ENCODE measurements around the gene LRRC2.
"Not testable (repeated sequence)": the region's sequence is repeated elsewhere in the genome, so short reads cannot be mapped to it uniquely, and the experiment has no call there.

LRRC2 gene, protein sequence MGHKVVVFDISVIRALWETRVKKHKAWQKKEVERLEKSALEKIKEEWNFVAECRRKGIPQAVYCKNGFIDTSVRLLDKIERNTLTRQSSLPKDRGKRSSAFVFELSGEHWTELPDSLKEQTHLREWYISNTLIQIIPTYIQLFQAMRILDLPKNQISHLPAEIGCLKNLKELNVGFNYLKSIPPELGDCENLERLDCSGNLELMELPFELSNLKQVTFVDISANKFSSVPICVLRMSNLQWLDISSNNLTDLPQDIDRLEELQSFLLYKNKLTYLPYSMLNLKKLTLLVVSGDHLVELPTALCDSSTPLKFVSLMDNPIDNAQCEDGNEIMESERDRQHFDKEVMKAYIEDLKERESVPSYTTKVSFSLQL

GRCh38 chr3:46566040-46566641, at the start of gene LRRC2:
TSS of gene LRRC2 (minus strand) at chr3:46566302. CDS start at chr3:46551591, 14,711 bp downstream.
- DNase-seq = no peak

GRCh38 chr3:46615050-46615775, 49.1 kb upstream of the LRRC2 start:
- no peak for DNase-seq

DNA sequence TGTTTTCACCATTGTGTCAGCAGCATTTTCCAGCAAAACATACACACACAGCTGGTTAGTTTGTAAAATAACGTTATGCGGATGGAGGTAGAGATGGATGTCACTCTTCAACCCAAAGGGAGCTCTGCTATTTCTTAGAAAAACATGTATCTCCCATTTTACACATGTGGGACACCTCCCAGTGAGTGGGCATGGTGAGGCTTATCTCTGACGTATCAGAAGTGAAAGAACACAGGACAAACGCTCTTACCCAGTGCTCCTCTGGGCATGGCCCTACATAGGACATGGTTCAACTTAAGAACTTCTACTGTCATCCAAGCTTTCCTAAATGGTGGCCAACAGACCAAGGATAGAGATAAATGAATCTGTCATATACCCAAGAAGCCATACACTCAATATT, 48.3 kb upstream of the LRRC2 start:
- DNase-seq = no peak

GRCh38 chr3:46613313-46614005, 47.4 kb upstream of the LRRC2 start:
- DNase-seq = no peak

- DNase-seq = no peak
These were observed 46.2 kb upstream of the LRRC2 start, which contains the start of gene FAM240A for GRCh38 chr3:46612324-46612723. TSS of gene FAM240A (plus strand) at chr3:46612525. CDS start at chr3:46612684, 159 bp downstream.

GRCh38 chr3:46609944-46610722, 44.0 kb upstream of the LRRC2 start:
- DNase-seq = no peak

DNA sequence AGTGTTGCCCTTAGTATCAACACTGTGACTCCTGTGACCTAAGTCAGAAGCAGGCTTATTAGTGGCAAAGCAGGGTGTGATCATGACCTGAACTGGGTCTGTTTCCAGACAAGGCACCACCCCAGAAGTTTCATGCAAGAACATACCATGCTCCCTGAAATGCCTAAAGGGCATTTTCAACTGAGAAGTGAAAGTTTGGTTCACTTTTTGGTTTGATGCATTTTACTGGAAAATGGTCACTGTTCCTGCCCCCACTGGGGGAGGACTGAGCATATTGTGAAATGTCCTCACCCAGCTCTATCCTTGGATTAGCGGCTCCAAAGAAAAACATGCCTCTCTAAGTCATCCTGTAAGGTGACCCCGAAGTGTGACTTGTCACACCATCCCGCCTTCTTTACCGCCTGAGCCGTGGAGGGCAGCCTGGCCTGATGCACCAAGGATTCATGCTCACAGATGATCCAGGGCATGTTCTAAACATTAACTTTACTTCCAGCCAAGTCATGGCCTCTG, 43.2 kb upstream of the LRRC2 start:
- no peak for DNase-seq

DNA sequence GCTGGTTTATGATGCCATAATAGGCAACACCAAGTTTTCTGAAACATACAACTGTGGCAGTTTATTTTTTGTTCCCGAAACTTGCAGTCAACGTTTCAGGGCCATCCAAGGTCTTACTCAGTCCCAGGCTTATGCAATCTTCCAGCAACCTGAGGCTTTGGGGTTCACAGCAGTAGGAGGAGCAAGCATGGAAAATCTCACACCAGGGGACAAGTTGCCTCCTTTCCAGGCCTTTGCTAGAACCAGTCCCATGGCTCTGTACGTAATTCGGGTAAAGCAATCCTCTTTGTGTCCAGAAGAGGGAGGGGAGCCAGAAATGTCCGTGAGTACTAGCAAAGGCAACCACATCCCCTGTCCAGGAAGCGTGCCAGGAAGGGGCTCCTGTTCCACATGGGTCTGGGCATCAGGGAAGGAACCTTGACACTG, 41.5 kb upstream of the LRRC2 start:
- DNase-seq = no peak

DNA sequence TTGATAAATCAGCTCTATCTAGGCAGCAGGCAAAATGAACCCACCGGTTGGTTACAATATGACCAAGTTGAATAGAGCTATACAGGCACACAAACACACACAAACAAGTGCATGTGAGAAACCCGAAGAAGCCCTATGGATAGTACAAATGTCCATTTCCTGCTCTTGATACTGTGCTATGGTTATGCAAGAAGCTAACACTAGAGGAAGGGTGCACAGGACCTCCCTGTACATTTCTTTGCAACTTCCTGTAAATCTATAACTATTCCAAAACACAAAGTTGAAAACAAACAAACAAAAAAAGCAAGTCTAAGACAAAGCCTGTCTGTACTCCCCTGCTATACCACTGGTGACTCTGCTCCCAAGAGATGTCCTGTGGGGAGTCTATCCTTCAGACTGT, 38.0 kb upstream of the LRRC2 start:
- DNase-seq = no peak

DNA sequence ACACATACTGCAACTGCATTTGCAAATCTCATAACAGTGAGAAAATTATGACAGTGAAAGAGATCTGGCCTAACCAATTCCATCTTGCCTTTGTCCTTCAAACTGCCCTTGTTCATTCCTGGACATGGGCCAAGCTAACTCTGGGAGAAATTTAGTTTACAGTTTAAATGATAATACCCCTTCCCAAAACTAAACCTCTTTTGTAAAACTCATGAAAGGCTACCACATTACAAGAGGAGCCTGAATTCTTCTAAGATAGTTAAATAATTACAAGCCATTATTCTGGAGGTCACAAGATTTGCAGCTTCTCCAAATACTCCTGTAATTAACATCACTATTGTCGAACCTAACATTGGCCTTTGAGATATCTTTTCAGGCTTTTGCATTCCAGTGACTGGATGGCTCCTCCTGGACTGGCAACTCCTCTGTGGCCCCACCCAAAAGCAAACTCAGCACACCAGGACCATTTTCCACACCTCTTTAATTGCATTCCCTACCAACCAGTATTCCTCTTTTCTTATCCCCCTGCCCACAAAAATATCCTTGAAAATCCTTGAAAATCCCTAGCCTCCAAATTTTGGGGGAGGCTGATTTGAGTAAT, 37.4 kb upstream of the LRRC2 start:
- DNase-seq = no peak

DNA sequence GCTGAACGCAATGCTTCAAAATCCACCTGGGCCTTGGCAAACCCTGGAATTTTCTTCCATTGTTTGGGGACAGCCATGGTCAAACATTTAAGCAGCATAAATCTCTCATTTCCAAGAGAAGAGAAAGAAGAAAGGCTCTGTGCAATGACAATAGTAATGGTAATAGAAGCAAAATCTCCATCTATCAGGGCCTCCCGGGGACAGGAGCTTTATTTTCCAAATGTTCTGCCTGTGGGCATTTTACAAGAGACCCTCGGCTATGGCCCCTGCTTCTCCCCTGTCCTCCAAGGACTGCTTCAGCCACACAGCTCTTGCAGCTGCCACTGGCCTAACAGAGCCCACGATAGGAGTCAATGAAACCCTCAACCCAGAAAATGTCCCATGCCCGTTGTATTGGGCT, 33.5 kb upstream of the LRRC2 start:
- DNase-seq = no peak

GRCh38 chr3:46595819-46596314, 29.8 kb upstream of the LRRC2 start:
- no peak for DNase-seq

DNA sequence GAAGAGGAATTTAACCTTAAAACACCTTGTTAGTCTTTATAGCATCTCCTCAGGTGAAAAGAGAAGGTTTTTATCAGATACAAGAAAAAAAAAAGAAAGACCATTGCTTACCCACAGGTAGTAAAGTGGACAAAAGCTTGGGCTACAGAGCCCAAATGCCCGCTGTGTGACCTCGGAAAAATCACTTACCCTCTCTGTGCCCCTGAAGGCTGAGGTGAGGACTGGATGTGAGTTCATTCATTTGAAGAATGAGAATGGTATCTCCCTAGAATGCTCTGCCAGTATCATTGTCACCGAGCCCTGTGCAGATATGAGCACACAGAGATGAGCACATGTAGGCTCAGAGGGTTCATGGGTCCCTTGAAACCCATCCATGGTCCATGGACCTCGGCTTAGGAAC, 28.6 kb upstream of the LRRC2 start:
- no peak for DNase-seq

DNA sequence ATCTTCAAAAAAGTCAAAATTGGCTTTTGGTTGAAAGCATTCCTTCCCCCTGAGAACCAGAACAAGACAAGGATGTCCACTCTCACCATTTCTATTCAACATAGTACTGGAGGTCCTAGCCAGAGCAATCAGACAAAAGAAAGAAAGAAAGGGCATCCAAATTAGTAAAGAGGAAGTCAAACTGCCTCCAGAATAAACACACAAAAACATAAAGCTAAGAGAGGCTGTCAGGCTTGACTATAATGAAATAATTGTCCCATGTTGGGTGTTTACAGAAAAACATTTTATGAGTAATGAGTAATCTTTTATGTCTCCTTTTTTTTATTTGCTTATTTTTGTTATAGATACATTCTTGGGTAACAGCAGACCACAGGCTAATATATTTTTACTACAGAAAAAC, 27.9 kb upstream of the LRRC2 start:
- DNase-seq = no peak

GRCh38 chr3:46593274-46593862, 27.3 kb upstream of the LRRC2 start:
- DNase-seq = no peak

DNA sequence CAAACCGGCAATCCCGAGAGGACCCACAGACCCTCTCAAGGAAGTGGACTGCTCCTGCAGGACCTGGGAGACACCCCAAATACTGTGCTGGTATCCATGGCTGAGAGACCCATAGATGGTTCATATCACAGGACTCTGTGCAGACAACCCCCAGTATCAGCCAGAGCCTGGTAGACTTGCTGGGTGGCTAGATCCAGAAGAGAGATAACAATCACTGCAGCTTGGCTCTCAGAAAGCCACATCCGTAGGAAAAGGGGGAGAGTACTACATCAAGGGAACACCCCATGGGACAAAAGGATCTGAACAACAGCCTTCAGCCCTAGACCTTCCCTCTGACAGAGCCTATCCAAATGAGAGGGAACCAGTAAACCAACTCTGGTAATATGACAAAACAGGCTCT, 21.2 kb upstream of the LRRC2 start:
- not testable (repeated sequence) for DNase-seq

DNA sequence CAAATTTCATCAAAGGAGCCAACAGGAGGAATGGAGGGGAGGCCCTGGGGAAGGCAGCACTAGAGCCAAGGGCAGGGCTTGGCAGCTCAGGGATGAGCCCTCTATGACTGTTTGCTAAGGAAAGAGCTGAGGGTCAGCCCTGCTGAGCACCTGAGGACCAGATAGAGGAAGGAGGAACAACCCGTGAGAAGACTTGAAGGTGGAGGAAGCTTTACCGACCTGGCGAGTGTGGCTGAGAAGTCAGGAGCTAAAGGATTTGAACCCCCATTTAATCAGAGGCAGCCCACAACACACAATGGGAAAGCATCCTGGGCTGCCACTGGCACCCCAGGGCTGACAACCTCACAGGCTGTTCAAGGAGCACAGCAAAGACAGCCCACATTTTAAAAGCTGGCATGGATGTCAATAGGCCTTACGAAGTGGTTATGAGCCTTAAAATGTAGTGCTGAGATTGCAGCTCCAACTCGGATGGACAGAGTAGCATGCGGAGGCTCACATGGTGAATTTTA, 20.7 kb upstream of the LRRC2 start:
- DNase-seq = no peak

- no peak for DNase-seq
These were observed 19.9 kb upstream of the LRRC2 start for GRCh38 chr3:46585799-46586693.

GRCh38 chr3:46584598-46585467, 18.7 kb upstream of the LRRC2 start:
- DNase-seq = no peak
